Suppressor macrophage treated with lipopolysaccharide for 1 hour (primary cell): ENCODE measurements around the gene C6orf141.
"Not testable (repeated sequence)": the region's sequence is repeated elsewhere in the genome, so short reads cannot be mapped to it uniquely, and the experiment has no call there.

Experiments
- DNase-seq, 3 donors: peaks; one replicate each; pipeline ENCODE4 v3.0.0-alpha.2; 2020 to 2022

The C6orf141 gene

DNA sequence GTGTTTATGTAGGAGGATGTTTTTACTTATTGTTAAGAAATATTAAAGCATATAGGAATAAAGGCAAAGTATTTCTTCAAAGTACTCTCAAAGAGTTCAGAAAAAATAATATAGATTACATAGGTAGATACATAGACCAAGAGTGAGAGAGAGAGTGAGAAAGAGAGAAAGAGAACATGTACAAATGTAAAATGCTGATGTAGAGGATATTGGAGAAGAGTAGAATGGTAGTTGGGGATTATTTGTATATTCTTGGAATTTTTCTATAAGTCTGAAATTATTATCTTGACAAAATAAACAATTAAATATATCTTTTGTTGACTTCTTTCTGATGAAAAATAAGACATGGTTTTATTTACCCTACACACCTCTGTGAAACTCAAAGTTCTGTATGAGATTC is 29.2 kb downstream of the C6orf141 start:
- no peak for DNase-seq

DNA sequence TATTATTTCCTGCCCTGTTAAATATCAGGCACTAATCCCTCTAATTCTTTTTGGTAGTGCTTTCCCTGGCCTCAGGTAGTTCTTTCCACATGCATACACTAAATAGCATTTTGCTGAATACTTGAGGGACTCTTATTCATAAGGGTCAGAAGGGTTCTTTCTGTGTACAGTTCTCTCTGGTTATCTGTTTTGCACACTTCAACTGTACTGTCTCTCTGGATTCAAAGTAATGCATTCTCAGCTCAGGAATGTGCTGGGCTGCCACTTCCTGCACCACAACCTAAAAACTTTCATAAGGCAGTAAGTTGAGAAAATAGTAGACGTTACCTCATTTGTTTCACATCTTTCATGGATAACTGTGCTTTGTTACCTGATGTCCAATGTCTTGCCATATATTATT is 32.1 kb downstream of the C6orf141 start:
- DNase-seq, result no peak

- not testable (repeated sequence) for DNase-seq
These were observed 36.8 kb downstream of the C6orf141 start for GRCh38 chr6:49587262-49587661.
